HEK293T (cell line): Measurements from ENCODE around the gene ANKS1A.
"Not testable (repeated sequence)": the region's sequence is repeated elsewhere in the genome, so short reads cannot be mapped to it uniquely, and the experiment has no call there.

Experiments
- CTBP1 ChIP-seq: fragments of 450-650 bp; IDR thresholded peaks from 2 replicates; pipeline ENCODE4 v1.6.1; 2016; ENCODE audit warnings: borderline replicate concordance
- ELF4 ChIP-seq: fragments of 450-650 bp; IDR thresholded peaks from 2 replicates; pipeline ENCODE4 v1.6.1; 2017; ENCODE audit warnings: antibody characterized with exemption
- FOXM1 ChIP-seq: fragments of 450-650 bp; IDR thresholded peaks from 2 replicates; pipeline ENCODE4 v1.6.1; 2017; ENCODE audit warnings: mild to moderate bottlenecking, borderline replicate concordance
- HDGF ChIP-seq: fragments of 450-650 bp; IDR thresholded peaks from 2 replicates; pipeline ENCODE4 v1.6.1; 2017; ENCODE audit warnings: antibody characterized with exemption, borderline replicate concordance
- SUZ12 ChIP-seq: fragments of 450-650 bp; IDR thresholded peaks from 2 replicates; pipeline ENCODE4 v1.6.1; 2016; ENCODE audit warnings: mild to moderate bottlenecking
- TARDBP ChIP-seq: fragments of 450-650 bp; IDR thresholded peaks from 2 replicates; pipeline ENCODE4 v1.6.1; 2016
- ZNF384 ChIP-seq: fragments of 450-650 bp; IDR thresholded peaks from 2 replicates; pipeline ENCODE4 v1.6.1; 2016

DNA sequence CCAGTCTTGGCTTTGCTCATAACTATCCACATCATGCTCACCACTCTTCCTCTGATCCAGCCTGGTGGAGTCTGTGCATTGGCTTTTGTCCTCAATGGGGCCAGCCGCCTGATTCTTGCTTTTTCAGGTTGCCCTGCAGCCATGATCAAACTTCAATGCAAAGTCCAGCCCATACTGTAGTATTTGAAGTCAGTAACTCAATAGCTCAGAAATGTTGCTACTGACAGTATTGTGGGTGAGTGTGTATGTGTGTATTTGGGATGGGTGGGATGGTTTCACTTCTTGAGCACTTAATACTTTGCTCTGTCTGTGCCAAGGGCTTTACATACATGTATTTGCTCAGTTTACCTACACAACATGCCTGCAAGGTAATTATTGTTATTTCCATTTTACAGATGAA lies 10.7 kb downstream of the ANKS1A start:
- not testable (repeated sequence) for TF ChIP-seq HDGF, FOXM1, SUZ12, ELF4, ZNF384, TARDBP, CTBP1
